Caki2 (cell line): ENCODE data around the gene TMEM131. TPM values are rescaled to one million over a fixed set of nuclear protein-coding genes. Genes with fewer than 3 reads are reported as not detected.
"Not testable (repeated sequence)": the region's sequence is repeated elsewhere in the genome, so short reads cannot be mapped to it uniquely, and the experiment has no call there.

ENCODE experiments used
- DNase-seq: peaks from one replicate; pipeline ENCODE4 v3.0.0-alpha.2; 2015; ENCODE audit warnings: low read depth
- in situ Hi-C: cut with HindIII; loops from 2 replicates; pipeline ENCODE4 v1.10.0; 2016; ENCODE audit warnings: low sequenced_read_pairs, low pct_unique_long_range_greater_than_20kb, mixed read lengths
- total RNA-seq: library from RNA; depleted of rRNA; stranded (reverse); fragments of >200 nt; shearing (Covaris generic); gene quantifications from 2 replicates; pipeline ENCODE4 v1.2.3, GENCODE V29; 2014; ENCODE audit warnings: low replicate concordance

Gene TMEM131
- total RNA-seq, 1 experiment from 2014 or later: 11.0 TPM

DNA sequence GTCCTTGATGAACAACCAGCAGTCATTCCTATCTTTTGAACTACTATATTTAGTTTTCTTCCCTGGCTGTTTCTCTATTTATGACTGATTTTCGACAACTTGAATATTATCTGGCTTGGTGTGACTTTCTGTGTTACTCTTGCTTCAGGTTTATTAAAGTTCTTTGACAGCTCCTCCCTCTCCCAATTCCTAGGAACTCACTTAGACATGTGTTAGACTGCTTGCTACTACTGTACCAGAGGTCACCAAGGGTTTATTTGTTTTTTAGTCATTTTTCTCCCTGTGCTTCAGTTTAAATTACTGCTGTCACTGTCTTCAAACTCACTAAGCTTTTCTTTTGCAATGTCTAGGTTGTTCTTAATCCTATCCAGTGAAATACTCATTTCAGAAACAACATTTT is 90.5 kb downstream of the TMEM131 start:
- in situ Hi-C loops: no loop called here
- no peak for DNase-seq

GRCh38 chr2:97901862-97902261 is 93.9 kb downstream of the TMEM131 start:
- in situ Hi-C loops: no loop called here
- no peak for DNase-seq

DNA sequence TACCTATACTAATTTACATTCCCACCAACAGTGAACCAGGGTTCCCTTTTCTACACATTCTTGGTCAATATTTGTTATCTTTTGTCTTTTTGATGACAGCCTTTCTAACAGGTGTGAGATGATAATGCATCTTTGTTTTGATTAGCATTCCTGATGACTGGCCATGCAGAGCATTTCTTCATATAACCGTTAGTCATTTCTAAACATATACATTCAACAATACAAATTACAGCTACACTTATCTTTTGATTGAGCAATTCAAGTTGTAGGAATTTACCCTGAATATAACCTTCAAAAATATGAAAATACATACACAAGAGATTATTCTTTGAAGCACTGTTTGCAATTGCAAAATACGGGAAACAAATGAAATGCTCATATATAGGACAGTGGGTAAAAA is 94.9 kb downstream of the TMEM131 start:
- in situ Hi-C loops: no loop called here
- no peak for DNase-seq

DNA sequence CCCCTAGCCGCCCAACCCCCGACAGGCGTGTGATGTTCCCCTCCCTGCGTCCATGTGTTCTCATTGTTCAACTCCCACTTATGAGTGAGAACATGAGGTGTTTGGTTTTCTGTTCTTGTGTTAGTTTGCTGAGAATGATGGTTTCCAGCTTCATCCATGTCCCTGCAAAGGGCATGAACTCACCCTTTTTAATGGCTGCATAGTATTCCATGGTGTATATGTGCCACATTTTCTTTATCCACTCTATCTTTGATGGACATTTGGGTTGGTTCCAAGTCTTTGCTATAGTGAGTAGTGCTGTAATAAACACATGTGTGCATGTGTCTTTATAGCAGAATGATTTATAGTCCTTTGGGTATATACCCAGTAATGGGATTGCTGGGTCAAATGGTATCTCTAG is 102.7 kb downstream of the TMEM131 start:
- in situ Hi-C loops, DNase-seq: not testable (repeated sequence)

DNA sequence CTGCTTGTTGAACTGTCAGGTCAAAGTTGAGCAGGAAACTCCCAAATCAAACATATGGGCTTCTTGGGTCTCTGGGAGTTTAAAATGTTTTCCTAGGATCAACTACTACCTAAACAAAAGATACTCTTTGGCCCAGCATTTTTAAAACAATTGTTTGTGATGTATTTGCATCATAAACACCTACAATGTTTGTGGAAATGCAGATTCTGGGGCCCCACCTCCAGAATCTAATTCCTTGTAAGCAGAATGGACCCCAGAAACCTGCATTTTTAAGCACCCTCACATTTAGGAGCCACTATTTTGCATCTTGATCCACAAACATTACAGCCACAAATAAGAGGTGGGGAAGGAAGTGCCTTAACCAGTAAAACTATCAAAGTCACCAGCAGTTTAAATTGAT is 104.1 kb downstream of the TMEM131 start:
- in situ Hi-C loops: no loop called here
- DNase-seq: no peak

DNA sequence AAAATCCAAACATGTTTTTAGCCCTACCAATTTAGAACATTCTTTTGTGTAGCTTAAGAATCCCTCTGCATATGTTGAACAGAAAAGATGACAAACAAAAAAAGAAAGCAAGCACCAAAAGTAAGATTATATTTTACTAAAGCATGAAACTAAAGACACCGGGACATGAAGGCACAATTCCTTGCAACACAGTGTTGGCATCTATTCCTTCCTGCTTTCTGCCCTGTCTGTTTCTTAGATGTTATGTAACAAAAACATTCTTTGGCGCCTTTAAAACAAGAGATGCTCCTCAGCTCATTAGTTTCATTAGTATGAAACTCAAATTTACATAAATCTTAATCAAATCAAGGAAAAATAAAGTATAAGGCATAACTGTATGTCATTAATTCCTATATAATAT is 106.6 kb downstream of the TMEM131 start:
- in situ Hi-C loops: no loop called here
- no peak for DNase-seq

DNA sequence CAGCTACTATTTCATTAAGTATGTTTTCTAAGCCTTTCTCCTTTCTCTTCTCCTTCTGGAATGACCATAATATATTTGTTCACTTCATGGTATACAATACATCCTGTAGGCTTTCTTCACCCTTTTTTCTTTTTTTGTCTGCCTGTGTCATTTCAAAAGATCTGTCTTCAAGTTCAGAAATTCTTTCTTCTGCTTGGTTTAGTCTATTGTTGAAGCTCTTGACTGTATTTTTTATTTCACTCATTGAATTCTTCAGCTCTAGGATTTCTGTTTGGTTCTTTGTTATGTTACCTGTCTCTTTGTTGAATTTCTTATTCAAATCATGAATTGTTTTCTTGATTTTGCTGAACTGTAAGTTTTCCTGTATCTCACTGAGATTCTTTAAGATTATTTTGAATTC is 109.9 kb downstream of the TMEM131 start:
- in situ Hi-C loops: no loop called here
- peak; percentile 27 for DNase-seq

- in situ Hi-C loops: no loop called here
- DNase-seq: no peak
These were observed 115.4 kb downstream of the TMEM131 start for GRCh38 chr2:97880334-97880733.

- DNase-seq: no peak
- in situ Hi-C loops: no loop called here
These were observed 116.9 kb downstream of the TMEM131 start for GRCh38 chr2:97878865-97879264.

GRCh38 chr2:97878317-97878716 is 117.4 kb downstream of the TMEM131 start:
- DNase-seq, in situ Hi-C loops: not testable (repeated sequence)

DNA sequence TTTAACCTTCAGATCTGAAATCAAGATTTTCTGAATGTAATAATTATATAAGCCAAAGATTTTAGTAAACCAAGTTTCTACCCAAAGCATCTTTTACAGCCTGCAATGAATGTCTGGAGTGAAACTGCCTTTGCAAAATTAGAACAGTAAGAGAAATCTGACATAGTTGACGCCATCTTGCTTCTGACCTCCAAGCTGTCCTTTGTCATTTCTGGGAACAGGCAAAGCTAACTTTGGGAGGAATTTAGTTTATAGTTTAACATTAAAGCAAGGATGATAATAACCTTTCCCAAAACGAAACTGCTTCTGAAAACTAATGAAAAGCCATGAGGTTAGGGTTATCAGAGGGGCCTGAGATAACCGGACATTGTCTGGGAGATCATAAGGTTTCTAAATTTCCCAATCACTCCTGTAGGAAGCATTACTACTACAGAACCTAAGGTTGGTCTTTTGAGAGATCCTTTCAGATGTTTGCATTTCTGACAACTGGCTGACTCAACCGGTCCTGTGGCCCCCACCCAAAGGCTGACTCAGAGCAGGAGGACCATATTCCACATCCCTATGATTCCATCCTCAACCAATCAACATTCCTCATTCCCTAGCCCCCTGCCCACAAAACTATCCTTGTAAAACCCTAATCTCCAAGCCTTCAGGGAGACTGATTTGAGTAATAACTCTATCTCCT is 124.5 kb downstream of the TMEM131 start:
- in situ Hi-C loops: no loop called here
- DNase-seq: peak; percentile 22

DNA sequence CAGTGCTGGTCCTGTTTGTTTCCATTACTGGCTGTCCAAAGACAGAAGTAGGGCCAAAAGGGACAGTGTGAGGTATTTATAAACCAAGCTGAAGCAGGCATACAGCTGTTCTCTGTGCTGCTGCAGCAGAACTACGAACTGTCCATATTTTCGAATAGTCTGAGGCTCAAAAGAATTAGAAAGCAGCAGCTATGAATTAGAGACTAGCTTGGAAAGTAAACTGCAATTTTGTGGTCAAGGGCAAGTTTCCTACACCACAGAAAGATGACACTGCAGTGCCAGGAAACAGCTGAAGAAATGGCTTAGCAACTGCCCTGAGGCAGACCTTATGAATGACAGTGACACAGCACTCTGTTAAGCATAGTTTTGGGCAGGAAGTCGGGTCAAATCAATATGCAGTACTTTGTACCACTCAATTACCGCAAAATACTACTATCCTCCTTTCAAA is 125.3 kb downstream of the TMEM131 start:
- DNase-seq: peak; percentile 64
- in situ Hi-C loops: no loop called here

GRCh38 chr2:97869722-97870346 is 125.9 kb downstream of the TMEM131 start:
- in situ Hi-C loops: no loop called here

DNA sequence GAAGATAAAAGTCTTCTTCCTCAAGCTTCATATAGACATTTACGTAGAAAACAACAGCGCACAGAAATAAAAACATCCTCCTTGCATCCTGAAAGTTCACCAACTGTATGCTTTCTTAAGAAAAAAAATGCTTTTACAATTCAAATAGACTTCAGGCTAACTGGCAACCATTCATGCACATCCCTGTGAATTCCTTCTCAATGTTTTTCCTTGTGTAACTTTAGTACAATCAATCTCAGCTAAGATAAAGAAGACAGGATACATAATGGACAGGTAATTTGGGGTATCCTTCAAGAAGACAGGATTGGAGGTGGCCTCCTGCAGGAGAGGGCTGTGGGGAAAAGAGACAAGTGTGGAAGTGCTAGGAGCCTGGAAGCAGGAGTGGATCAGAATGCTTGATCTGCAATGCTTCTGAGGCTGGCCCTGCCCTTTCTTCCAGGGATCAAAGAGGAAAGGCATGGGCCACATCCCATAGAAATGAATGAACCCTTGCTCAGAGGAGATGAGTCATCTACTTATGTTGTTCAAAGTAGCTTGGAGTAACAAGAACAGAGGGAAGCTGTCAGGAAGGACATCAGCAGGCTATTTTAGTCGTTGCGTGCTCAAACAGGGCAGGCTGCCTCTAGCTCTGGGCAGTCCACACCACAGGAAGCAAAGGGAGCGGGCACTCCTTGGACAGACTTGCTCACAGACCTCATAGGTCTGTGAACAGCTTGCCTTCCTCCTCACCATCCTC is 126.6 kb downstream of the TMEM131 start:
- in situ Hi-C loops: no loop called here
- DNase-seq: peak; percentile 96

More at GRCh38 chr2:97869722-97870346, 125.9 kb downstream of the TMEM131 start:
- no peak for DNase-seq

DNA sequence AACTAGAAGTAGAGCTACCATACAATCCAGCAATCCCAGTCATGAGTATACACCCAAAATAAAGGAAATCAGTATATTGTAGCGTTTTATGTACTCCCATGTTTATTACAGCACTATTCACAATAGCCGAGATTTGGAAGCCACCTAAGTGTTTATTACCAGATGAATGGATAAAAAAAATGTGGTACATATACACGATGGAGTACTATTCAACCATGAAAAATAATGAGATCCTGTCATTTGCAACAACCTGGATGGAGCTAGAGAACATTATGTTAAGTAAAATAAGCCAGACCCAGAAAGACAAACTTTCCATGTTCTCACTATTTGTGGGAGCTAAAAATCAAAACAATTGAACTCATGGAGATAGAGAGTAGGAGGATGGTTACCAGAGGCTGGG is 131.9 kb downstream of the TMEM131 start:
- in situ Hi-C loops: no loop called here

GRCh38 chr2:97861177-97861576 is 134.6 kb downstream of the TMEM131 start:
- DNase-seq: no peak
- in situ Hi-C loops: no loop called here

More for the DNA sequence above, 131.9 kb downstream of the TMEM131 start:
- DNase-seq: no peak

- no peak for DNase-seq
These were observed 137.3 kb downstream of the TMEM131 start for GRCh38 chr2:97858442-97858841.

GRCh38 chr2:97857553-97857952 is 138.2 kb downstream of the TMEM131 start:
- in situ Hi-C loops: no loop called here
- DNase-seq: no peak

More at GRCh38 chr2:97858442-97858841, 137.3 kb downstream of the TMEM131 start:
- in situ Hi-C loops: no loop called here

- DNase-seq: peak; percentile 42
- in situ Hi-C loops: not testable (repeated sequence)
These were observed 142.7 kb downstream of the TMEM131 start for GRCh38 chr2:97853057-97853456.
